Esophagus squamous epithelium (tissue), 5 donors: Measurements from ENCODE around the gene CEP76. TPM values are rescaled to one million over a fixed set of nuclear protein-coding genes. Genes with fewer than 3 reads are reported as not detected.

ENCODE experiments used
- DNase-seq: peaks from one replicate; lab custom pipeline; 2025; lab: John Stamatoyannopoulos, UW
- H3K27ac ChIP-seq, 4 donors: fragments of 200-600 bp; sonication (generic); one replicate each; pipeline ENCODE4 v1.5.1; 2016 to 2019; ENCODE audit warnings: mild to moderate bottlenecking in 1 of 4
- H3K27me3 ChIP-seq, 4 donors: fragments of 200-600 bp; sonication (generic); 1 replicate in 3 of 4; 2 replicates in 1 of 4; pipeline versions ENCODE4 v1.5.1 to v1.6.0; 2017 to 2021; ENCODE audit warnings: antibody characterized with exemption in 1 of 4
- H3K36me3 ChIP-seq, 3 donors: fragments of 200-600 bp; sonication (generic); one replicate each; pipeline ENCODE4 v1.5.1; 2016 to 2019
- H3K4me1 ChIP-seq, 3 donors: fragments of 200-600 bp; sonication (generic); one replicate each; pipeline ENCODE4 v1.5.1; 2017 to 2019
- H3K4me3 ChIP-seq, 4 donors: fragments of 200-600 bp; sonication (generic); 1 replicate in 3 of 4; 2 replicates in 1 of 4; pipeline ENCODE4 v1.5.1; 2016 to 2019; ENCODE audit warnings: mild to moderate bottlenecking in 2 of 4, moderate library complexity in 1 of 4
- H3K9me3 ChIP-seq, 3 donors: fragments of 200-600 bp; sonication (generic); one replicate each; pipeline ENCODE4 v1.5.1; 2016 to 2019
- POLR2A ChIP-seq, 4 donors: fragments of 450-650 bp; IDR thresholded peaks; one replicate each; pipeline ENCODE4 v1.6.1; 2017; ENCODE audit warnings: antibody characterized with exemption in 4 of 4, mild to moderate bottlenecking in 4 of 4, moderate library complexity in 3 of 4
- WGBS, 2 donors: methylation state at CpG; one replicate each; pipeline ENCODE4 v1.1.5; 2018; 5-methylcytosine and 5-hydroxymethylcytosine counted together
- intact Hi-C: fragments of 100-400 bp; cut with DNase I; formaldehyde crosslinking; loops from one replicate; pipeline ENCODE4 v1.15.0; 2022
- total RNA-seq, 4 donors: library from RNA; depleted of rRNA; stranded (reverse); fragments of >200 nt; gene quantifications; one replicate each; pipeline ENCODE4 v1.1.0, GENCODE V29; 2016
- TF ChIP-seq, protein P1 (sequence below), 6 experiments: fragments of 450-650 bp in 4 of 6; fragments of 200-600 bp in 2 of 6; sonication (generic) in 2 of 6; IDR thresholded peaks; one replicate each; pipeline ENCODE4 v1.5.1; 2016 to 2019; ENCODE audit warnings: antibody characterized with exemption in 6 of 6, mild to moderate bottlenecking in 4 of 6, moderate library complexity in 4 of 6
- donor health status: DM: yes; HTN: yes; CAD: no.

Gene CEP76
- total RNA-seq, 4 donors from 2014 or later, result 10.7 to 13.6 (median 11.6) TPM

DNA sequence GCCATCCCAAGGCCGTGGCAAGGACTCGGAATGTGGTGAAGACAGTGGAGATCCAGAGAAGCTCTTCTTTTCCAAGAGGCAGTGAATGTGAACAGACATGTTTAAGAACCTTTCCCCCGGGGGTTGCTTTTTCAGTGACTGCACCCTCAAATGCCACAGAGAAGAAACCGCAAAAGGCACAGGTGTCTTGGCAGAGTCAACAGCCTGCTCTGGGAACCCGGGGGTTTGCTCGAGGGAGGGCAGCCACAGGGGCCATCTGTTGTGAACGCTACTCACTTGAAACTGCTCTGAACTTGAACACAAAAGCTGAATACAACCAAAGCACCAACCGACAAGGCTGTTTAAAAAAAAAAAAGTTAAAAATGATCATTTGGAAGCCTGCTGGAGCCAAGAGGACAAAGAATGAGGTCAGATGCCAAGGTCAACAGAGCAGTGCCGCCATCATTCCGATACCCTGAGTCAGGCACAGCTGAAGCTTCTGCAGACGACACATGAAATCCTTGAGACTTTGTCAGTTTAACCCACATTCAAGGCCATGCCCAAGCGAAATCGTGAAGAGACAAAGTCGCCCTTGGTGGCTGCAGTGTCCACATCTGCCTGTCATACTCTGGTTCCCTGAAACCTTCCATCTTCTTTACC is 47.7 kb upstream of the CEP76 start:
- no peak for DNase-seq
- H3K36me3 ChIP-seq, result no peaks in the 10 kb centered on the region
- no peaks in the 10 kb centered on the region for H3K9me3 ChIP-seq
- H3K4me3 ChIP-seq, result no peak overlapping the region
- no peak for TF ChIP-seq POLR2A (IDR thresholded peaks at IDR 0.05)
- TF ChIP-seq, protein P1, sequence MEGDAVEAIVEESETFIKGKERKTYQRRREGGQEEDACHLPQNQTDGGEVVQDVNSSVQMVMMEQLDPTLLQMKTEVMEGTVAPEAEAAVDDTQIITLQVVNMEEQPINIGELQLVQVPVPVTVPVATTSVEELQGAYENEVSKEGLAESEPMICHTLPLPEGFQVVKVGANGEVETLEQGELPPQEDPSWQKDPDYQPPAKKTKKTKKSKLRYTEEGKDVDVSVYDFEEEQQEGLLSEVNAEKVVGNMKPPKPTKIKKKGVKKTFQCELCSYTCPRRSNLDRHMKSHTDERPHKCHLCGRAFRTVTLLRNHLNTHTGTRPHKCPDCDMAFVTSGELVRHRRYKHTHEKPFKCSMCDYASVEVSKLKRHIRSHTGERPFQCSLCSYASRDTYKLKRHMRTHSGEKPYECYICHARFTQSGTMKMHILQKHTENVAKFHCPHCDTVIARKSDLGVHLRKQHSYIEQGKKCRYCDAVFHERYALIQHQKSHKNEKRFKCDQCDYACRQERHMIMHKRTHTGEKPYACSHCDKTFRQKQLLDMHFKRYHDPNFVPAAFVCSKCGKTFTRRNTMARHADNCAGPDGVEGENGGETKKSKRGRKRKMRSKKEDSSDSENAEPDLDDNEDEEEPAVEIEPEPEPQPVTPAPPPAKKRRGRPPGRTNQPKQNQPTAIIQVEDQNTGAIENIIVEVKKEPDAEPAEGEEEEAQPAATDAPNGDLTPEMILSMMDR (IDR thresholded peaks at IDR 0.05), result no peak
- H3K27me3 ChIP-seq, result peaks cover 0 to 11% (median 0%) of the 10 kb centered on the region in 4 donors
- no peaks in the 10 kb centered on the region for H3K4me1 ChIP-seq
- no peak overlapping the region for H3K27ac ChIP-seq
- intact Hi-C loops, result no loop called here
- WGBS, 2 donors, result 44 to 52% methylated on average over 11 to 13 of the region's 14 CpGs

DNA sequence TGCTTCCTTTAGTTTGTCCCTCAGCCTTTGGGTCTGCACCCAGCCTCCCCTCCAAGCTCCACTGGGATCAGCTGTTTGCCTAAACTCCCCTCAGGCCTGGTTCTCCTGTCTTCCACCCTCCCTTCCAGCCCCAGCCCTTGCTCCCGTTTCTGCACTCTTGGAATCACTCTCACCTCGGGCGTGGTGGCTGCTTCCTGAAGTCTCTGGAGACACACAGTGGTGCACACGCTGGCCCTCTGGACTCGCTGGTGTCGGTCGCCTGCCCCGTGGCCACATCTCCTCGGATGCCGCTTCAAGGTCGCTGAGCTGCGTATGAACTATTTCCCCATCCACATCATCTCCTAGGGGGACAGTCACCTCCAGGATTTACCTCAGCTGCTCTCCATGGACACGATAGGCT is 46.6 kb upstream of the CEP76 start:
- intact Hi-C loops, result no loop called here

DNA sequence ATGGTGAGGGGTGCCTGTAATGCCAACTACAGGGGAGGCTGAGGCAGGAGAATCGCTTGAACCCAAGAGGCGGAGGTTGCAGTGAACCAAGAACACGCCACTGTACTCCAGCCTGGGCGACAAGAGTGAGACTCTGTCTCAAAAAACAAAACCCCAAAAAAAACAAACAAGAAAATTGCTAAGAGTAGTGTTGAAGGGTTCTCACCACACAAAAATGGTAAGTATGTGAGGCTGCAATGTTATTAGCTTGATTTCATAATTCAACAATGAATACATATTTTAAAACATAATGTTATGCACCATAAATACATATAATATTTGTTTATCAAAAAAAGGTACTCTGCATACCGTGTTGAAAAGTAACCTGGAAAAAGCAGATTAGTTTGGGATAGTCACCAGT is 46.1 kb upstream of the CEP76 start:
- H3K27me3 ChIP-seq, result peaks cover 0 to 11% (median 0%) of the 10 kb centered on the region in 4 donors
- H3K9me3 ChIP-seq, result no peaks in the 10 kb centered on the region
- TF ChIP-seq POLR2A (IDR thresholded peaks at IDR 0.05), result no peak
- TF ChIP-seq, protein P1 (IDR thresholded peaks at IDR 0.05), result no peak
- H3K27ac ChIP-seq, result no peak overlapping the region
- no peak overlapping the region for H3K4me3 ChIP-seq
- H3K4me1 ChIP-seq, result no peaks in the 10 kb centered on the region
- DNase-seq, result no peak
- 84 to 85% methylated on average over 5 of the region's 5 CpGs for WGBS, 2 donors
- no peaks in the 10 kb centered on the region for H3K36me3 ChIP-seq
- intact Hi-C loops, result no loop called here

More for the DNA sequence above, 46.6 kb upstream of the CEP76 start:
- Histone ChIP-seq H3K27me3 (peaks cover 0 to 11% (median 0%) of the 10 kb centered on the region in 4 donors), H3K4me1 (no peaks in the 10 kb centered on the region), H3K9me3 (no peaks in the 10 kb centered on the region), H3K36me3 (no peaks in the 10 kb centered on the region), H3K4me3 (no peak overlapping the region), H3K27ac (no peak overlapping the region)
- TF ChIP-seq, protein P1 (IDR thresholded peaks at IDR 0.05), result no peak
- TF ChIP-seq POLR2A (IDR thresholded peaks at IDR 0.05), result no peak
- WGBS, 2 donors, result 70 to 74% methylated on average over 12 to 13 of the region's 13 CpGs
- no peak for DNase-seq

DNA sequence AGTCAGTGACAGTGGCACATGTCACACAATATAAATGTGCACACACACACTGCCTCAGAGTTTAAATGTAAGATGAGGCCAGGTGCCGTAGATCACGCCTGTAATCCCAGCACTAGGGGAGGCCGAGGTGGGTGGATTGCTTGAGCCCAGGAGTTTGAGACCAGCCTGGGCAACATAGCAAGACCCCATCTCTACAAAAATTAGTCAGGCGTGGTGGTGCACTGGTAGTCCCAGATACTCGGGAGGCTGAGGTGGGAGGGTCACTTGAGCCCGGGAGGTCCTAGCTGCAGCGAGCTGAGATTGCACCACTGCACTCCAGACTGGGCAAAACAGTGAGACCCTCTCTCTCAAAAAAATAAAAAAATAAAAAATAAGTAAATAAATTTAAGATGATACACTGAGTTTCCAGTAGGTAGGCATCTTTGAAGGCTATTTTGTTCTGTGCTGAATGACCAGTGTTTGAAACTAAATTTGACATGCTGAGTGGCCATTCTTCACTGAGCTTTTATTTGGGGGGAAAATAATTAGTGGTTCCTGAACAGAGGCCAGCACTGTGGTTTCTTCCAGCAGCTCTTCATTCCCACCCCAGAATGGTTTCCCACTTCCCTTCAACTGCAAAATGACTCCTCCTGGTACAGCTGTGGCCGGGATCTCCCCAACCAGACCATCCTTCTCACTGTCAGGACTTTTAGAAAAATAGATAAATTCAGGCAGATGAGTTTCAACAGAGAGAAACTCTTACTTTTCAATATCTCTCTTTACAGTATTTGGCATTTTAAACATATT is 45.2 kb upstream of the CEP76 start:
- intact Hi-C loops, result no loop called here
- H3K27me3 ChIP-seq, result peaks cover 0 to 11% (median 0%) of the 10 kb centered on the region in 4 donors
- no peak for TF ChIP-seq POLR2A (IDR thresholded peaks at IDR 0.05)
- TF ChIP-seq, protein P1 (IDR thresholded peaks at IDR 0.05), result no peak
- 84 to 88% methylated on average over 8 of the region's 8 CpGs for WGBS, 2 donors
- H3K36me3 ChIP-seq, result no peaks in the 10 kb centered on the region
- no peak for DNase-seq
- H3K4me3 ChIP-seq, result no peak overlapping the region
- no peaks in the 10 kb centered on the region for H3K4me1 ChIP-seq
- H3K9me3 ChIP-seq, result no peaks in the 10 kb centered on the region
- no peak overlapping the region for H3K27ac ChIP-seq
